Measurements from ENCODE around the gene FHIT.

DNA sequence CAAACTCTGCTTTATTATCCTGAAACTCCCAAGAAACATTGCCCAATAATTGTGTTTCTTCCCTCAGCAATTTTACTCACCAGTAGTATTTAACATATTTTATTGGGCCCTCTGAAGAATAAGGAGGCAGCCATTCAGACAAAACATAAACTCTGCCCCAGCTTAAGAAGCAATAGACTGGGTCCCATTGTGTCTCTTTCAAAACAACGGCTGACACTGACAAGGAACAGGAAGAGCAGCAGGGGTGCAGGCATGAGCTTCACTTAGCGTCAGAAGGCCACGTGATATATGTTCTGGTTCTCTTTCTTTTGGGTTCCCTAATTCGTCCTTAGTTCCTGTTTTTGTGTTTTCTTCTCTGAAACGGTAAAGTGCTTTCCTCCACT is 242.3 kb downstream of the FHIT start:
- TF ChIP-seq, protein P1, sequence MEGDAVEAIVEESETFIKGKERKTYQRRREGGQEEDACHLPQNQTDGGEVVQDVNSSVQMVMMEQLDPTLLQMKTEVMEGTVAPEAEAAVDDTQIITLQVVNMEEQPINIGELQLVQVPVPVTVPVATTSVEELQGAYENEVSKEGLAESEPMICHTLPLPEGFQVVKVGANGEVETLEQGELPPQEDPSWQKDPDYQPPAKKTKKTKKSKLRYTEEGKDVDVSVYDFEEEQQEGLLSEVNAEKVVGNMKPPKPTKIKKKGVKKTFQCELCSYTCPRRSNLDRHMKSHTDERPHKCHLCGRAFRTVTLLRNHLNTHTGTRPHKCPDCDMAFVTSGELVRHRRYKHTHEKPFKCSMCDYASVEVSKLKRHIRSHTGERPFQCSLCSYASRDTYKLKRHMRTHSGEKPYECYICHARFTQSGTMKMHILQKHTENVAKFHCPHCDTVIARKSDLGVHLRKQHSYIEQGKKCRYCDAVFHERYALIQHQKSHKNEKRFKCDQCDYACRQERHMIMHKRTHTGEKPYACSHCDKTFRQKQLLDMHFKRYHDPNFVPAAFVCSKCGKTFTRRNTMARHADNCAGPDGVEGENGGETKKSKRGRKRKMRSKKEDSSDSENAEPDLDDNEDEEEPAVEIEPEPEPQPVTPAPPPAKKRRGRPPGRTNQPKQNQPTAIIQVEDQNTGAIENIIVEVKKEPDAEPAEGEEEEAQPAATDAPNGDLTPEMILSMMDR (IDR thresholded peaks at IDR 0.05; ENCODE audit: low read depth, low read length, missing input control): no peak
- no peak for TF ChIP-seq TAF1 (conservative IDR thresholded peaks at IDR 0.05)
- no peak for TF ChIP-seq YY1 (IDR thresholded peaks at IDR 0.05)
- TF ChIP-seq FOXA1 (IDR thresholded peaks at IDR 0.05): no peak
- TF ChIP-seq, protein P2, sequence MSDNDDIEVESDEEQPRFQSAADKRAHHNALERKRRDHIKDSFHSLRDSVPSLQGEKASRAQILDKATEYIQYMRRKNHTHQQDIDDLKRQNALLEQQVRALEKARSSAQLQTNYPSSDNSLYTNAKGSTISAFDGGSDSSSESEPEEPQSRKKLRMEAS (IDR thresholded peaks at IDR 0.05): no peak
- TF ChIP-seq JUND (IDR thresholded peaks at IDR 0.05): no peak
- TF ChIP-seq RXRA (IDR thresholded peaks at IDR 0.05): no peak
- TF ChIP-seq RAD21 (IDR thresholded peaks at IDR 0.05): no peak
- TF ChIP-seq SP1 (IDR thresholded peaks at IDR 0.05): no peak
- TF ChIP-seq, protein P3, sequence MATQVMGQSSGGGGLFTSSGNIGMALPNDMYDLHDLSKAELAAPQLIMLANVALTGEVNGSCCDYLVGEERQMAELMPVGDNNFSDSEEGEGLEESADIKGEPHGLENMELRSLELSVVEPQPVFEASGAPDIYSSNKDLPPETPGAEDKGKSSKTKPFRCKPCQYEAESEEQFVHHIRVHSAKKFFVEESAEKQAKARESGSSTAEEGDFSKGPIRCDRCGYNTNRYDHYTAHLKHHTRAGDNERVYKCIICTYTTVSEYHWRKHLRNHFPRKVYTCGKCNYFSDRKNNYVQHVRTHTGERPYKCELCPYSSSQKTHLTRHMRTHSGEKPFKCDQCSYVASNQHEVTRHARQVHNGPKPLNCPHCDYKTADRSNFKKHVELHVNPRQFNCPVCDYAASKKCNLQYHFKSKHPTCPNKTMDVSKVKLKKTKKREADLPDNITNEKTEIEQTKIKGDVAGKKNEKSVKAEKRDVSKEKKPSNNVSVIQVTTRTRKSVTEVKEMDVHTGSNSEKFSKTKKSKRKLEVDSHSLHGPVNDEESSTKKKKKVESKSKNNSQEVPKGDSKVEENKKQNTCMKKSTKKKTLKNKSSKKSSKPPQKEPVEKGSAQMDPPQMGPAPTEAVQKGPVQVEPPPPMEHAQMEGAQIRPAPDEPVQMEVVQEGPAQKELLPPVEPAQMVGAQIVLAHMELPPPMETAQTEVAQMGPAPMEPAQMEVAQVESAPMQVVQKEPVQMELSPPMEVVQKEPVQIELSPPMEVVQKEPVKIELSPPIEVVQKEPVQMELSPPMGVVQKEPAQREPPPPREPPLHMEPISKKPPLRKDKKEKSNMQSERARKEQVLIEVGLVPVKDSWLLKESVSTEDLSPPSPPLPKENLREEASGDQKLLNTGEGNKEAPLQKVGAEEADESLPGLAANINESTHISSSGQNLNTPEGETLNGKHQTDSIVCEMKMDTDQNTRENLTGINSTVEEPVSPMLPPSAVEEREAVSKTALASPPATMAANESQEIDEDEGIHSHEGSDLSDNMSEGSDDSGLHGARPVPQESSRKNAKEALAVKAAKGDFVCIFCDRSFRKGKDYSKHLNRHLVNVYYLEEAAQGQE (IDR thresholded peaks at IDR 0.05): no peak
- no peak for TF ChIP-seq GABPA (IDR thresholded peaks at IDR 0.05 in 1 of 2, conservative IDR thresholded peaks at IDR 0.05 in 1 of 2)
- TF ChIP-seq, protein P4, sequence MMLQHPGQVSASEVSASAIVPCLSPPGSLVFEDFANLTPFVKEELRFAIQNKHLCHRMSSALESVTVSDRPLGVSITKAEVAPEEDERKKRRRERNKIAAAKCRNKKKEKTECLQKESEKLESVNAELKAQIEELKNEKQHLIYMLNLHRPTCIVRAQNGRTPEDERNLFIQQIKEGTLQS (IDR thresholded peaks at IDR 0.05): no peak

Data from liver (tissue), 3 donors.